ENCODE results near the gene SERPINB6. TPM values are rescaled to one million over a fixed set of nuclear protein-coding genes. Genes with fewer than 3 reads are reported as not detected.
"Not testable (repeated sequence)": the region's sequence is repeated elsewhere in the genome, so short reads cannot be mapped to it uniquely, and the experiment has no call there.

Gene SERPINB6
- total RNA-seq, 1 donor from 2014 or later: 14.3 TPM

DNA sequence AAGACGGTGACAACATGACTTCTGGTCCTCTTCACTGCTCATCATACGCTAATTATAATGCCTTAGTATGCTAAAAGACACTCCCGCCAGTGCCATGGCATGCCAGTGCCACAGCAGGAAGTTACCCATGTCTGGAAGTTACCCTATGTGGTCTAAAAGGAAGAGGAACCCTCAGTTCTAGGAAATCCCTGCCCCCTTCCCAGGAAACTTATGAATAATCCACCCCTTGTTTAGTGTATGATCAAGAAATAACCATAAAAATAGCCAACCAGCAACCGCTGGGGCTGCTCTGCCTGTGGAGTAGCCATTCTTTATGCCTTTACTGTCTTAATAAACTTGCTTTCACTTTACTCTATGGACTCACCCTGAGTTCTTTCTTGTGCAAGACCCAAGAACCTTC lies 52.4 kb downstream of the SERPINB6 start:
- no peak for FAIRE-seq
- no peak for DNase-seq (ENCODE audit: low spot score in 2 of 2)

DNA sequence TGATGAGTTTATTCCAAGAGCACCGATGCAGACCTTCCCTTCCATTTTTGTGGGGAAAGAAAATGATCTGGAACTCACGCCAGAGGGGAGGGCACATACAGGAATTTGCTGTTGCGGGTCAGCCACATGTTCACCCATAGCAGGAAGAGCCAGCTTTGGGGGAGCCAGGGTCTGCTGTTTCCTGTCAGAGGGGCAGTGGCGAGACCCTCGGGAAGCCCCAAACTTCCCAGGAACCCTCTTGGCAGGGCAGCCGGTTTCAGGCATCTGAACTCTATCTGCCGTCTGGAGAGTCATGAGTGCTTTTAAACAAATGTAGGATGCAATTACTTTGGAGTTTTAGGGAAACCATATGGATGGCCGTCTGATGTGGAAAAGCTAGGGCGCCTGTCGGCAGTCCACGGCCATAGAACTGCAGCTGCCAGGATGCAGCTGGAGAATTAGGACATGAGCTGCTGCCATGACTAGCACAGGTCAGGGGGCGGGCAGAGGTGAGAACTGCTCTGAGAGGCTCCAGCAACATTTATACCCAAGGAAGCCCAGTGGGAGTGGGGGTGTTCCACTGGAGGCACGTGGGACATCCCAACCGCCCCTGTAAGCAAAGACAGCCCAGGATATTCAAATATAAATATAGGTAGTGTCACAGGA lies 53.4 kb downstream of the SERPINB6 start:
- DNase-seq (ENCODE audit: low spot score in 2 of 2): no peak
- FAIRE-seq: no peak

DNA sequence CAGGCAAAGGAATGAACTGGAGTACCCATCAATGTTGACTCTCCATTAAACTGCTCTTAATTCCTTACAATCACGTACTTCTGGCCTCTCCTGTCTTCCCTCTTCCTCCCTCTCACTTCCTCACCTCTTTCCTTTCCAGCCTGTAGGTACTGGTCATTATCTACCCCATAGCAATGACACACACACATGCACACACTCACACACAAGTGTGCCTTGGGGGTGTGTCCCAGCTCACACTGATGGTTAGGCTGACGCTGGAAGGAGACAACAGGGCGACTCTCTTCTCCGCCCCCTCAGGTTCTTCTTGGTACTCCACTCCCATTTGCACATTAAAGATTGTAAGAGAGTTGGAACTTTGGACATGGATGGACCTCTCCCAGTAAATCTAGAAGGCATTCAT lies 54.3 kb downstream of the SERPINB6 start:
- DNase-seq (ENCODE audit: low spot score in 2 of 2) (no peak), FAIRE-seq (no peak)

DNA sequence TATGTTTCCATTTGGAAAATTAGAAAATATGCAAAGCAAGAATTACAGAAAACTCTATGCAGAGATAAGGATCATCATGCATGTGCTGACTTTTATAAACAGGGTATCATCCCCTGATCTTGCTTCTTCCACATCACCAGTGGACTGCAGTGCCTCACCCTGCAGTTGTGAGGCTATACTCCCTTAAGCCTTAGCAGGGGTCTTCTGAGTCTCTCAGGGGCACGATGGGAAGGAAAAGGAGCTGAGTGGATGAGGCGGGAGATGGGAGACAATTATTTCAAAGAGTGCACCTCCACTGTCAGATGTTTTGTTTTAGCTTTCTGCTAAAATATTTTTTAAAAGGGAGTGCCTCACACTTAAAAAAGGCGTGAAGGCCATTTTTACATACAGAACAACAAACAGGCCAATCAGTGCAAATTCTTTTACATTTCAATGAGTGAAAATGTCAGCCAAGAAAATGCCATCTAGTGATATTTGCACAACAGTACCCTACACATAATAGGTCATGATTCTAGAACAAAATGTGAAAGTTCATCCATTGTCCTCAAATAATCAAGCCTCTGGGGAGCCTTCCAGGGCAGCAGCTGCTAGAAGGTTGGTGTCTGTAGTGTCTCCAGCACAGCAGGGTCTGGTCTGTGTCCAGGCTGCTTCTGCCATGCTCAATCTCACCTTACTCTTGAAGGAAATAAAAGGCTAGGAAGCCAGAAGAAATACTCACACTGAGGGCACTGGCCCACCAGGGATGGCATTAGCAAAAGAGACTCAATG lies 55.0 kb downstream of the SERPINB6 start:
- peak in 1 of 2 donors; percentile 29 for DNase-seq (ENCODE audit: low spot score in 2 of 2)
- FAIRE-seq: no peak

DNA sequence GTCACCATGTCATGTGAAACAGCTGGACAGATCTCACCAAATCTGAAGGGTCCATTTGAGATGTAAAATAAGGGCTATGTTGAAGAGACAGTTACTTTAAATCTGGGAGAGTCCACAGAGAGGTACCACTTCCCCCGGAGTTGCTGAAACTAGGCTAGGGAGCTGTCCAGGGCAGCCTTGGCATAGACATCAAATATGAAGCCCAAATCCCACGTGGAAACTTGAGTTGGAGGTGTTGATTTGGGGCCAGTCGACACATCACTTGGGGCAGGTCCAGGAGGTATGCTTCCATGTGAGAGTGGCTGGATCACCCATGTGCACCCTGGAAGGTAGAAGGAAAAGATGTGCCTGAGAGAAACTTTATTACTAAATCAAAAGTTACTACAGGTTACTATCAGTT lies 56.2 kb downstream of the SERPINB6 start:
- no peak for DNase-seq (ENCODE audit: low spot score in 2 of 2)
- FAIRE-seq: no peak

DNA sequence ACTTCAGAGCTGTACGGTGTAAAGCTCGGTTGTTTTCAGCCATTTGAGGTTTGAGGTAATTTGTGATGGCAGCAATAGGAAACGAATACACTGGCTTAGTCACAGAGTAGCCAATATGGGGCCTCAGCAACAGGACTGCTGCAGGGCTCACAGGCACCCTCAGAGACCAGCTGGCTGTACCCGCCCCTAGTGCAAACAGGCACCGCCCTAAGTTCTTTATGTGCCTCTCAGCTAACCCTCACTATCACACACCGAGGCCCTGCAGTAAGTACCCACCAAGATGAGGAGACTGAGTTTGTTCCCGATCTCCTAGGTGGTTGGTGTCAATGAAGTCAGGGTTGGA lies 57.1 kb downstream of the SERPINB6 start:
- DNase-seq (ENCODE audit: low spot score in 2 of 2) (no peak), FAIRE-seq (no peak)

DNA sequence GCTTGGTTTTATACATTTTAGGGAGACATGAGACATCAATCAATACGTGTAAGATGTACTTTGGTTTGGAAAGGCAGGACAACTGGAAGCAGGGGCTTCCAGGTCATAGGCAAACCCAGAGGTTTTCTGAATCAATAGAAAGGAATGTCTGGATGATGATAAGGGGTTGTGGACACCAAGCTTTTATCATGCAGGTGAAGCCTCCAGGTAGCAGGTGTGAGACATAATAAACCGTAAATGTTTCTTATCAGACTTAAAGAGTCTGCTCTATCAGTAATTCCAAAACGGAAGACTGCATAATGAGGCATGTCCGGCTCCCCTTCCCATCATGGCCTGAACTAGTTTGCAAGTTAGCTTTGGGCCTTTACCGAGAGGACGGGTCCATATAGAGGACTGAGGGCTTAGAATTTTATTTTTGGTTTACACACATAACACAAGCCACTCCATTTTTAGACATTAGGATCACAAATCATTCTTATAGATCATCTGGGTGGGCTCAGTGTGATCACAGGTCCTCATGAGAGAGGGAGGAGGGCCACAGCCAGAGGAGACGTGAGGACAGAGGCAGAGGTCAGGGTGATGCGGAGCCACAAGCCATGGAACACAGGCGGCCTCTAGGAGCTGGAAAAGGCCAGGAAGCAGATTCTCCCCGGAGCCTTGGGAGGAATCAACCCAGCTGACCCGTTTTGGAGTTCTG lies 57.6 kb downstream of the SERPINB6 start:
- FAIRE-seq: no peak
- DNase-seq (ENCODE audit: low spot score in 2 of 2): no peak

DNA sequence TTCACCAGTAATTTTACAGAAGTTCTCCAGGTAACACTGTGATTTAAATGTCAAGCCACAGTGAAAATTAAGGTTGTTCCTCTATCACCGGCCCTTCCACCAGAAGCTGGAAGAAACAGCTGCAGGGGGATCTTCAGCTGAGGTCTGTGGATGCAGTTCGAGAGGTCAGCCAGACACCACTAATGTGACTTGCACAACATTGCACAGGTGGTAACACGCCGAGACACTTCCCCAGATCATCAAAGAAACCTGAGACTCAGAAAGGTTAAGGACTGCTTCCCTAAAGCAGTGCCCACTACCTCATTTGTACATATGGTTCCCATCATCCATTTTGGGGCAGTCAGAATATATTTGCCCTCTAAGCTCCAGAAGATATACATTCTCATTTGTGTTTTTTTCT lies 60.2 kb downstream of the SERPINB6 start:
- DNase-seq (ENCODE audit: low spot score in 2 of 2) (no peak), FAIRE-seq (no peak)

DNA sequence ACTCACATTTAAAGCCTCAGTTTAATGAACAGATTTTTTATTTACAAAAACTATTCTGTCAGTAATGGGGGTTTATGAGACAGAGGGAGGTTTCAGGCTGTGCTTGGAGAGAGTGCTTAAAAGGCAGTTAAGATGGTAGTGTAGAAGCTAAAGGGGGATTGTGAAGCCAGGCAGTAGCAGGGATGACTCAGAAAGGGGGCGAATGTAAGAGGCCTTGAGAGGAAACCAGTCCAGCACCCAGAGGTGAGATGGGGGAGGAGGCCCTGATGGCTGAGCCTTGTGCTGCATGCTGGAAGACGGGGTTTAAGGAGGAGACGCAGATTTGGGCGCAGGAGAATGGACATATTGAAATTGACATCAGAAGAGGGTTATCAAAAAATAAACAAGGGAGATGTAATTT lies 61.6 kb downstream of the SERPINB6 start:
- DNase-seq (ENCODE audit: low spot score in 2 of 2) (no peak), FAIRE-seq (no peak)

DNA sequence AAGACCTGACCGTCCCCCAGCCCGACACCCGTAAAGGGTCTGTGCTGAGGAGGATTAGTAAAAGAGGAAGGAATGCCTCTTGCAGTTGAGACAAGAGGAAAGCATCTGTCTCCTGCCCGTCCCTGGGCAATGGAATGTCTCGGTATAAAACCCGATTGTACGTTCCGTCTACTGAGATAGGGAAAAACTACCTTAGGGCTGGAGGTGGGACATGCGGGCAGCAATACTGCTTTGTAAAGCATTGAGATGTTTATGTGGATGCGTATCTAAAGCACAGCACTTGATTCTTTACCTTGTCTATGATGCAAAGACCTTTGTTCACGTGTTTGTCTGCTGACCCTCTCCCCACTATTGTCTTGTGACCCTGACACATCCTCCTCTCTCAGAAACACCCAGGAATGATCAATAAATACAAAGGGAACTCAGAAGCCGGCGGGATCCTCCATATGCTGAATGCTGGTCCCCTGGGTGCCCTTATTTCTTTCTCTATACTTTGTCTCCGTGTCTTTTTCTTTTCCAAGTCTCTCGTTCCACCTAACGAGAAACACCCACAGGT lies 62.2 kb downstream of the SERPINB6 start:
- not testable (repeated sequence) for FAIRE-seq; DNase-seq (ENCODE audit: low spot score in 2 of 2)

DNA sequence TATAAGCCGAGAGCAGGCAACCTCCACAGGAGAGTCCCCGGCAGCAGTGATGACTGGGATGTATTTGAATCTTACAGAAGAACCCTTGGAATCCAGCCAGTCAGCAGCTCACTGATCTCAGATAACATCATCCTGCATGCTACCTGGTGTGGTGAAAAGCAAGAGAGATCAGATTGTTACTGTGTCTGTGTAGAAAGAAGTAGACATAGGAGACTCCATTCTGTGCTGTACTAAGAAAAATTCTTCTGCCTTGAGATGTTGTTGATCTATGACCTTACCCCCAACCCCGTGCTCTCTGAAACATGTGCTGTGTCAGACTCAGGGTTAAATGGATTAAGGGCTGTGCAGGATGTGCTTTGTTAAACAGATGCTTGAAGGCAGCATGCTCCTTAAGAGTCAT lies 62.9 kb downstream of the SERPINB6 start:
- FAIRE-seq; DNase-seq (ENCODE audit: low spot score in 2 of 2): not testable (repeated sequence)

DNA sequence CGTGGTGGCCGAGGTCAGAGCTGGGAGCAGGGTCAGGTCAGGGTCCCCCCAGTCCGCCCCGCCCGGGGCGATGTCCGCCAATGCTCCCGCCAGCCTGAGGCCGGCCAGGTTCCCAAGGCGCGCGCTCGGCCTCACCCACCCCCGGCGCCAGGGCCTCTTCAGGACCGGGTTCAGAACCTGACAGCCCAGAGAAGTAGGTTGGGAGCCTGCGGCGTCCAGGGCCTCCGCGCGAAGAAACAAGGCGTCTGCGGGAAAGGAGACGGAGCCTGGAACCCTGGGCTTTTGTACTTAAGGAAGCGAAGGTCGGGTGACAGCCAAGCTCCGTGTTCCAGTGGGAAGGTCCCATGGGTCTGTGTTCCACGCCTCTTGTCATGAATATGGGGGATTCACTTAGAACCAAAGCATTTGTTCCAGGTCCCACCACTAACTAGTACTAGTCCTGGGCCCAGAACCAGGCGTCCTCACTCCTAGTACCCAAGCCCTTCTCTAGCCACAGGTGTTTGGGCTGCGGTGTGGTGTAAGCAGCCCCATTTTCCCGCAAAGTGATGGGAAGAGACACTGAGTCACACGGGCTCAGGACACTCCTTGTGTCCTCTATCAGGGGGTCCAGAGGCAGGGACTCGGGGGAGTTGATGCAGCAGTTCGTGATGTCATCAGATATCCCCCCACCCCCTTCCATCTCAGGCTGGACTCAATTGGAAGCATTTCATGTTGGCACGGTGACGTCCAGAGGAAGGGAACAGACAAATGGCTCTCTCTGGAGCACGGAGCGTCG lies 67.8 kb downstream of the SERPINB6 start:
- FAIRE-seq: not testable (repeated sequence)

DNA sequence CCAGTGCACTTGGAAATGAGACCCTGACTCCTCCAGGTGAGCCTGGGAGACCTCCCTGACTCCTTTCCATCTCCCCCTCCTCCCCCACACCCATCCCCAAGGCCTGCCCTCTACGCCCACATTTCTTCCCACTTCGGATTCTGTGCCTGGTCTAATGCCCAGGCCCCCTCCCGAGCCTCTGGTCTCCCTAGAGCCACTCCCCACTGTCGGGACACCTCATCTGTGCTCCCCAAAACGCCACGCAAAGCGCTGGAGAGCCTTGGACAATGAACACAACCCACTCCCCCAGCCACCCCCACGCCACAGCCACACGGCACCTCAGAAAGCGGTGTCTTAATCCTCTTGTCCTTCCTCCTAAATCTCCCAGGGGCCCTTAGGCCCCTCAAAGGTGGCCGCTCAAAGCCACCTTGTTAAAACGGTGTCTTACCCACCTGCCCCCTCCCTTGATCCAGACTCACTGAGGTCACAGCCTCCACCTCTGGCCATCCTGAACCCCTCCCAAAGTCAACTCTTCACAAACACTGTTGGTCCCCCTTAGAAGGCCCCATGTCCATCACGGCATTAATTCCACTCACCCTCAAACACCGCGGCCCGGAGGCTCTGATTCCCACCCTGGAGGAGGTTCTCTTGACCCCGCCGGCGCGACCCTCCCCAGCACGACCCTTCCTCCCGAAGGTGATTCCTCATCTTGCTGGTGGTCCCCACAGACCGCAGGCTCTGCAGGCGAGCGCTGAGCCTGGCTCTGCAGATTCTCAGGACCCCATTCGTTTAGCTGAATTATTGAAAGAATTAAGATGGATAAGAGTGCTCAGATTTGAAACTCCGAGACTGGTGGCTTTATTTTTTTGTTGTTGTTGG lies 69.5 kb downstream of the SERPINB6 start:
- not testable (repeated sequence) for FAIRE-seq; DNase-seq (ENCODE audit: low spot score in 2 of 2)

More for the DNA sequence above, 67.8 kb downstream of the SERPINB6 start:
- DNase-seq (ENCODE audit: low spot score in 2 of 2): not testable (repeated sequence)

DNA sequence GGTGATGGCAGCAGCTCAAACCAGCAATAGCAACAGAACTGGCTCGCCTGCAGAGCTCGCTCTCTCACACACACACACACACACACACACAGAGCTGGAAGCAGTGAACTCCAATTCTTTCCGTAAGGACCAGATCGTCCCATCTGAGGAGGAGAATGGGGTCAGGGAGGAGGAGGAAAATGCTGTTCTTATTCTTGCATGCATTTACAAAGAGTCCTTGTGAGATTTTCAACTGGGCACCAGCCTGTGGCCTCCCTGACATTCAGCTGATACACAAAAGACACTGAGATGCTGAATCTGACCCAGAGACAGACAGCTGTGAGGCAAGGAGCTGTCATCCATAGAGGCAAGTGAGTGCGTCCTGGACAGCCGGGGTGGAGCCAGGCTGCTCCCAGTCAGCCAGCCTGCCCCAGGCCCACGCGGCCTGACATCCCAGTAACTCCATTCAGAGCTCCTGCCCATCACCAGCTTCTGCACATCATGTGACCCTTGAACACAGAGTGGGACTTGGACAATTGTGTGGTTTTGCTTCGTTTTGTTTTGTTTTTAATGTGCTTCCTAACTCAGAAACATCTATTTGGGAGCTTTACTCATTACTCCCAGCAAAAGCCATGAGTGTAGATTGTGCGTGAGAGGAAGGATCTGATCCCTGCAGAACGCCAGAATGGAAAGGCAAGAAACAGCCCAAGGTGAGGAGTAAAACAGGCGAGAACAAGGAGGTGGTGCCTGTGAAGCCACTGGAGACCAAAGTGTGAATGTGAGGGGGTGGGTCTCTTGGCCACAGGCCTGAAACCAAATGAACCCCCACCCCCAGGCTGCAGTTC lies 70.3 kb downstream of the SERPINB6 start:
- DNase-seq (ENCODE audit: low spot score in 2 of 2) (peak; percentile 54 to 62), FAIRE-seq (no peak)

DNA sequence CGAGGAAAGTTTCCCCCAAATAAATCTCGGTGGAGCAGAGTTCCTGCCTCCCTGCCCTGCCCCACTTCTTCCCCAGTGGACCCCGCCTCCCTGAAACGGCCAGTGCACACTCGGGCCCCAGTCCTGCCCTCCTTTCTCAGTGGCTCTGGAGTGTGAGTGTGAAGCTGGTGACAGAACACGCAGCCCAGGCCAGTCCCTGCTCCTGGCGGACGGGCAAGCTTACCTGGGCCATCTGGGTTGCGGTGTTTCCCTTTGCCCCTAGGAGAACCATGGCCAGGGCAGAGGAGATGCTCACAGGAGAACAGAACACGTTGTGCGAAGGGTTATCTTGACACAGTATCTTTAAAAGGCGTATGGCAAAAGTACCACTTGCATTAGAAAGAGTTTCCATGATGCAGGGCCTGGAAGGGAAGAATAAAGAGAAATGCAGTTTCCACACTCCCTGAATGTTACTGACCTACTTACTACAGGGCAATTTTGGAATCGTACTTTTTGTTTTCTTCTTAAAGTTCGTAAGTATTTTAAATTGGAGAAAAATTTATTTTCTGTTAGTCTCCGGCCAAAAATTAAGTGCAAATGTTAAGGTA lies 71.1 kb downstream of the SERPINB6 start:
- FAIRE-seq: no peak
- DNase-seq (ENCODE audit: low spot score in 2 of 2): no peak

DNA sequence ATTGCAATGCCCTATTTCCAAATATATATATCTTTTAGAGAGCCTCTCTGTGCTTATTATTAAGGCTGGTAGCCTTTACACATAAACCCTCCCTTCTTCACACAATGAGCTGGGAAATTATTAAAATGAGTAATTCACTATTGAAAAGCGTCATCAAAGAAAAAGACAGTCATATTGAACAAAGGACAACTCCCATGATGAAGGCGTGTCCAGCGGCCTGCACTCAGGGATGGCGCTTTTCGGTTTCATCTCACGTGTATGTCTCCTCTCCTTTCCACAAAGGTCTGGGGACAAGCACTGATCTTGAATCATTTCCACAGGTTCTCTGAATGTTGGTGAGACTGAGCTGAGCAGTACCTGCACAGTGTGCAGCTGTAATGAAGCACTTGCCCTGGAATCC lies 71.8 kb downstream of the SERPINB6 start:
- DNase-seq (ENCODE audit: low spot score in 2 of 2): no peak
- no peak for FAIRE-seq

Measured in frontal cortex (tissue), 4 donors.